Measurements from ENCODE around the gene POMC. TPM values are rescaled to one million over a fixed set of nuclear protein-coding genes. Genes with fewer than 3 reads are reported as not detected.
A peak's percentile ranks its signal among the peaks of the same experiment; 100 is the strongest.

The POMC gene
- total and polyA plus RNA-seq, 2 of the 13 experiments (the other 11 are each of a cell fraction or from before 2014, with no cell fraction given): not detected

- TF ChIP-seq HES4 (CRISPR knock-in tag; IDR thresholded peaks at IDR 0.05; ENCODE audit: borderline replicate concordance) (no peak), SOX13 (IDR thresholded peaks at IDR 0.05) (no peak), SOX13 (CRISPR knock-in tag; conservative IDR thresholded peaks at IDR 0.05 in 1 of 2, IDR thresholded peaks at IDR 0.05 in 1 of 2) (no peak), KDM5A (IDR thresholded peaks at IDR 0.05; ENCODE audit: borderline replicate concordance, low read length) (no peak), NR1H2 (CRISPR knock-in tag; IDR thresholded peaks at IDR 0.05; ENCODE audit: borderline replicate concordance, low read depth) (no peak)
- H3K9ac ChIP-seq (ENCODE audit: insufficient read depth, low read depth, low read length): no peak overlapping the region
- ATAC-seq: no peak
- ChIA-PET CTCF (ENCODE audit: low intra/inter-chr PET ratio, low total read pairs) (no interaction called here), POLR2A (no interaction called here)
- H3K27ac ChIP-seq (ENCODE audit: extremely low read length, insufficient read depth, low read length): no peak overlapping the region
- H3K27me3 ChIP-seq (ENCODE audit: control insufficient read depth in 1 of 2, insufficient read depth in 2 of 2, low read length in 2 of 2): peaks cover 0 to 9% of the 10 kb centered on the region in 2 experiments; a peak in 1 of 5 replicates
- BruUV-seq (replicated peaks): no TSS peak
- no peak overlapping the region for H3K4me2 ChIP-seq (ENCODE audit: low read depth, low read length)
- no peak overlapping the region for H3K4me3 ChIP-seq (replicated peaks in 1 of 3; ENCODE audit: insufficient read depth in 1 of 3, low read depth in 2 of 3, low read length in 3 of 3)
- no peaks in the 10 kb centered on the region for H3K79me2 ChIP-seq (ENCODE audit: insufficient read depth, low read length)
- WGBS (ENCODE audit: low lambda C conversion rate): 51% methylated on average over 9 of the region's 9 CpGs
- no peaks in the 10 kb centered on the region for H3K36me3 ChIP-seq (replicated peaks in 1 of 2; ENCODE audit: control insufficient read depth in 1 of 2, insufficient read depth in 2 of 2, low read length in 2 of 2)
- no peak for FAIRE-seq
- in situ Hi-C loops (cut with HindIII; ENCODE audit: extremely low pct_ligation_motif_present, low pct_unique_long_range_greater_than_20kb): no loop called here
- H4K20me1 ChIP-seq (ENCODE audit: insufficient read depth, low read length): no peaks in the 10 kb centered on the region
- peaks cover 9% of the 10 kb centered on the region; the same call in 1 of the 2 replicates for H3K4me1 ChIP-seq (ENCODE audit: insufficient read depth, low read length)
- no peak overlapping the region for H2AFZ ChIP-seq (ENCODE audit: low read length)
- intact Hi-C loops (cut with micrococcal nuclease; ENCODE audit: unreplicated experiment): no loop called here
- DNase-seq (ENCODE audit: low spot score): no peak
- H3K9me3 ChIP-seq (ENCODE audit: low read length): no peaks in the 10 kb centered on the region
Observed at GRCh38 chr2:25115249-25115883, 53.0 kb downstream of the POMC start.

- peaks cover 0 to 5% of the 10 kb centered on the region in 2 experiments; a peak in 1 of 5 replicates for H3K27me3 ChIP-seq (ENCODE audit: control insufficient read depth in 1 of 2, insufficient read depth in 2 of 2, low read length in 2 of 2)
- H3K9me3 ChIP-seq (ENCODE audit: low read length): no peaks in the 10 kb centered on the region
- no peaks in the 10 kb centered on the region for H3K36me3 ChIP-seq (replicated peaks in 1 of 2; ENCODE audit: control insufficient read depth in 1 of 2, insufficient read depth in 2 of 2, low read length in 2 of 2)
- H3K9ac ChIP-seq (ENCODE audit: insufficient read depth, low read depth, low read length): no peak overlapping the region
- intact Hi-C loops (cut with micrococcal nuclease; ENCODE audit: unreplicated experiment) (no loop called here), in situ Hi-C loops (cut with HindIII; ENCODE audit: extremely low pct_ligation_motif_present, low pct_unique_long_range_greater_than_20kb) (no loop called here)
- DNase-seq (ENCODE audit: low spot score) (no peak), FAIRE-seq (no peak), ATAC-seq (peak; percentile 55; the same call in 2 of the 3 replicates)
- H3K27ac ChIP-seq (ENCODE audit: extremely low read length, insufficient read depth, low read length): no peak overlapping the region
- H3K4me3 ChIP-seq (replicated peaks in 1 of 3; ENCODE audit: insufficient read depth in 1 of 3, low read depth in 2 of 3, low read length in 3 of 3): no peak overlapping the region
- no peak overlapping the region for H2AFZ ChIP-seq (ENCODE audit: low read length)
- no peaks in the 10 kb centered on the region for H3K79me2 ChIP-seq (ENCODE audit: insufficient read depth, low read length)
- H3K4me2 ChIP-seq (ENCODE audit: low read depth, low read length): no peak overlapping the region
- no TSS peak for BruUV-seq (replicated peaks)
- 2% methylated on average over 3 of the region's 3 CpGs for WGBS (ENCODE audit: low lambda C conversion rate)
- no peaks in the 10 kb centered on the region for H4K20me1 ChIP-seq (ENCODE audit: insufficient read depth, low read length)
- POLR2A ChIA-PET: no interaction called here
- CTCF ChIA-PET (ENCODE audit: low intra/inter-chr PET ratio, low total read pairs): no interaction called here
- peaks cover 9% of the 10 kb centered on the region; the same call in 1 of the 2 replicates for H3K4me1 ChIP-seq (ENCODE audit: insufficient read depth, low read length)
- TF ChIP-seq, protein P1, sequence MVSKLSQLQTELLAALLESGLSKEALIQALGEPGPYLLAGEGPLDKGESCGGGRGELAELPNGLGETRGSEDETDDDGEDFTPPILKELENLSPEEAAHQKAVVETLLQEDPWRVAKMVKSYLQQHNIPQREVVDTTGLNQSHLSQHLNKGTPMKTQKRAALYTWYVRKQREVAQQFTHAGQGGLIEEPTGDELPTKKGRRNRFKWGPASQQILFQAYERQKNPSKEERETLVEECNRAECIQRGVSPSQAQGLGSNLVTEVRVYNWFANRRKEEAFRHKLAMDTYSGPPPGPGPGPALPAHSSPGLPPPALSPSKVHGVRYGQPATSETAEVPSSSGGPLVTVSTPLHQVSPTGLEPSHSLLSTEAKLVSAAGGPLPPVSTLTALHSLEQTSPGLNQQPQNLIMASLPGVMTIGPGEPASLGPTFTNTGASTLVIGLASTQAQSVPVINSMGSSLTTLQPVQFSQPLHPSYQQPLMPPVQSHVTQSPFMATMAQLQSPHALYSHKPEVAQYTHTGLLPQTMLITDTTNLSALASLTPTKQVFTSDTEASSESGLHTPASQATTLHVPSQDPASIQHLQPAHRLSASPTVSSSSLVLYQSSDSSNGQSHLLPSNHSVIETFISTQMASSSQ (IDR thresholded peaks at IDR 0.05; ENCODE audit: low read depth): no peak
- TF ChIP-seq, protein P1 (CRISPR knock-in tag; IDR thresholded peaks at IDR 0.05; ENCODE audit: borderline replicate concordance): no peak
- no peak for TF ChIP-seq NCOR1 (IDR thresholded peaks at IDR 0.05; ENCODE audit: borderline replicate concordance, low read length)
- no peak for TF ChIP-seq HOXD1 (CRISPR knock-in tag; IDR thresholded peaks at IDR 0.05)
- no peak for TF ChIP-seq ZNF430 (CRISPR knock-in tag; IDR thresholded peaks at IDR 0.05)
- TF ChIP-seq ZFX (CRISPR knock-in tag; IDR thresholded peaks at IDR 0.05; ENCODE audit: low read depth): no peak
- no peak for TF ChIP-seq MBD4 (IDR thresholded peaks at IDR 0.05; ENCODE audit: borderline replicate concordance, low read length)
- no peak for TF ChIP-seq ZNF546 (CRISPR knock-in tag; conservative IDR thresholded peaks at IDR 0.05)
Observed at GRCh38 chr2:25112113-25112512, 56.3 kb downstream of the POMC start.

Measured in HepG2 (cell line).